Measurements from ENCODE around the gene ENKUR.

GRCh38 chr10:24974976-24975375, 41.0 kb downstream of the ENKUR start:
- TF ChIP-seq TOX (CRISPR knock-in tag; IDR thresholded peaks at IDR 0.05; ENCODE audit: borderline replicate concordance) (no peak), BACH2 (CRISPR knock-in tag; IDR thresholded peaks at IDR 0.05; ENCODE audit: borderline replicate concordance) (no peak), RARB (CRISPR knock-in tag; IDR thresholded peaks at IDR 0.05) (no peak), POU6F1 (CRISPR knock-in tag; IDR thresholded peaks at IDR 0.05; ENCODE audit: borderline replicate concordance, low read depth) (no peak), ZNF8 (CRISPR knock-in tag; IDR thresholded peaks at IDR 0.05) (no peak), ESRRG (CRISPR knock-in tag; IDR thresholded peaks at IDR 0.05) (no peak), CREB5 (CRISPR knock-in tag; IDR thresholded peaks at IDR 0.05; ENCODE audit: low read depth) (no peak), CSRNP3 (CRISPR knock-in tag; IDR thresholded peaks at IDR 0.05) (no peak), OSR1 (CRISPR knock-in tag; IDR thresholded peaks at IDR 0.05) (no peak)
- TF ChIP-seq, protein P1, sequence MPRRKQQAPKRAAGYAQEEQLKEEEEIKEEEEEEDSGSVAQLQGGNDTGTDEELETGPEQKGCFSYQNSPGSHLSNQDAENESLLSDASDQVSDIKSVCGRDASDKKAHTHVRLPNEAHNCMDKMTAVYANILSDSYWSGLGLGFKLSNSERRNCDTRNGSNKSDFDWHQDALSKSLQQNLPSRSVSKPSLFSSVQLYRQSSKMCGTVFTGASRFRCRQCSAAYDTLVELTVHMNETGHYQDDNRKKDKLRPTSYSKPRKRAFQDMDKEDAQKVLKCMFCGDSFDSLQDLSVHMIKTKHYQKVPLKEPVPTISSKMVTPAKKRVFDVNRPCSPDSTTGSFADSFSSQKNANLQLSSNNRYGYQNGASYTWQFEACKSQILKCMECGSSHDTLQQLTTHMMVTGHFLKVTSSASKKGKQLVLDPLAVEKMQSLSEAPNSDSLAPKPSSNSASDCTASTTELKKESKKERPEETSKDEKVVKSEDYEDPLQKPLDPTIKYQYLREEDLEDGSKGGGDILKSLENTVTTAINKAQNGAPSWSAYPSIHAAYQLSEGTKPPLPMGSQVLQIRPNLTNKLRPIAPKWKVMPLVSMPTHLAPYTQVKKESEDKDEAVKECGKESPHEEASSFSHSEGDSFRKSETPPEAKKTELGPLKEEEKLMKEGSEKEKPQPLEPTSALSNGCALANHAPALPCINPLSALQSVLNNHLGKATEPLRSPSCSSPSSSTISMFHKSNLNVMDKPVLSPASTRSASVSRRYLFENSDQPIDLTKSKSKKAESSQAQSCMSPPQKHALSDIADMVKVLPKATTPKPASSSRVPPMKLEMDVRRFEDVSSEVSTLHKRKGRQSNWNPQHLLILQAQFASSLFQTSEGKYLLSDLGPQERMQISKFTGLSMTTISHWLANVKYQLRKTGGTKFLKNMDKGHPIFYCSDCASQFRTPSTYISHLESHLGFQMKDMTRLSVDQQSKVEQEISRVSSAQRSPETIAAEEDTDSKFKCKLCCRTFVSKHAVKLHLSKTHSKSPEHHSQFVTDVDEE (CRISPR knock-in tag; IDR thresholded peaks at IDR 0.05), result no peak
- TF ChIP-seq, protein P2, sequence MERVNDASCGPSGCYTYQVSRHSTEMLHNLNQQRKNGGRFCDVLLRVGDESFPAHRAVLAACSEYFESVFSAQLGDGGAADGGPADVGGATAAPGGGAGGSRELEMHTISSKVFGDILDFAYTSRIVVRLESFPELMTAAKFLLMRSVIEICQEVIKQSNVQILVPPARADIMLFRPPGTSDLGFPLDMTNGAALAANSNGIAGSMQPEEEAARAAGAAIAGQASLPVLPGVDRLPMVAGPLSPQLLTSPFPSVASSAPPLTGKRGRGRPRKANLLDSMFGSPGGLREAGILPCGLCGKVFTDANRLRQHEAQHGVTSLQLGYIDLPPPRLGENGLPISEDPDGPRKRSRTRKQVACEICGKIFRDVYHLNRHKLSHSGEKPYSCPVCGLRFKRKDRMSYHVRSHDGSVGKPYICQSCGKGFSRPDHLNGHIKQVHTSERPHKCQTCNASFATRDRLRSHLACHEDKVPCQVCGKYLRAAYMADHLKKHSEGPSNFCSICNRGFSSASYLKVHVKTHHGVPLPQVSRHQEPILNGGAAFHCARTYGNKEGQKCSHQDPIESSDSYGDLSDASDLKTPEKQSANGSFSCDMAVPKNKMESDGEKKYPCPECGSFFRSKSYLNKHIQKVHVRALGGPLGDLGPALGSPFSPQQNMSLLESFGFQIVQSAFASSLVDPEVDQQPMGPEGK (CRISPR knock-in tag; IDR thresholded peaks at IDR 0.05; ENCODE audit: borderline replicate concordance), result no peak

Measured in SK-N-SH treated with all-trans-retinoic acid at 6 μM for 48 hours (cell line).